GM06990 (cell line): ENCODE results near the gene RXRA.

Experiments used
- DNase-seq: peaks from one replicate; pipeline ENCODE4 v3.0.0-alpha.2; 2011; ENCODE audit not compliant: insufficient read length; ENCODE audit errors: extremely low read depth
- H3K27me3 ChIP-seq: replicated peaks from 2 replicates; pipeline ENCODE4 v1.6.0; 2011; ENCODE audit warnings: low read length; ENCODE audit not compliant: control insufficient read depth, insufficient read depth
- H3K36me3 ChIP-seq: 2 replicates; pipeline ENCODE4 v1.5.1; 2011; ENCODE audit warnings: low read length; ENCODE audit not compliant: control insufficient read depth, insufficient read depth
- H3K4me3 ChIP-seq: replicated peaks from 2 replicates; pipeline ENCODE4 v1.5.1; 2011; ENCODE audit warnings: low read depth, mild to moderate bottlenecking, control low read depth, low read length
- CTCF ChIP-seq: IDR thresholded peaks from 2 replicates; pipeline ENCODE4 v1.5.1; 2011; ENCODE audit warnings: low read length, control low read depth, mild to moderate bottlenecking, inconsistent platforms; ENCODE audit not compliant: insufficient read depth, poor library complexity, severe bottlenecking

The RXRA gene

GRCh38 chr9:134374301-134375010 lies 48.2 kb downstream of the RXRA start:
- Histone ChIP-seq H3K4me3 (no peak overlapping the region), H3K36me3 (no peaks in the 10 kb centered on the region), H3K27me3 (no peaks in the 10 kb centered on the region; the same call in 1 of the 2 replicates)
- no peak for TF ChIP-seq CTCF
- DNase-seq, result no peak

GRCh38 chr9:134375011-134375390 lies 48.7 kb downstream of the RXRA start:
- Histone ChIP-seq H3K36me3 (no peaks in the 10 kb centered on the region), H3K27me3 (no peaks in the 10 kb centered on the region; the same call in 1 of the 2 replicates), H3K4me3 (no peak overlapping the region)
- DNase-seq, result no peak
- no peak for TF ChIP-seq CTCF

- DNase-seq, result no peak
- Histone ChIP-seq H3K4me3 (no peak overlapping the region), H3K36me3 (no peaks in the 10 kb centered on the region), H3K27me3 (no peaks in the 10 kb centered on the region; the same call in 1 of the 2 replicates)
- no peak for TF ChIP-seq CTCF
These were observed 49.5 kb downstream of the RXRA start for GRCh38 chr9:134375430-134376385.

GRCh38 chr9:134376386-134377142 lies 50.3 kb downstream of the RXRA start:
- no peak for DNase-seq
- H3K4me3 ChIP-seq, result no peak overlapping the region

GRCh38 chr9:134377143-134377484 lies 50.9 kb downstream of the RXRA start:
- Histone ChIP-seq H3K36me3 (no peaks in the 10 kb centered on the region), H3K4me3 (no peak overlapping the region), H3K27me3 (no peaks in the 10 kb centered on the region; the same call in 1 of the 2 replicates)
- no peak for DNase-seq
- no peak for TF ChIP-seq CTCF

More at GRCh38 chr9:134376386-134377142, 50.3 kb downstream of the RXRA start:
- TF ChIP-seq CTCF, result no peak
- Histone ChIP-seq H3K27me3 (no peaks in the 10 kb centered on the region; the same call in 1 of the 2 replicates), H3K36me3 (no peaks in the 10 kb centered on the region)
